HK-2 (cell line): Measurements from ENCODE around the gene MBD3.

Source experiments
- DNase-seq: peaks from one replicate; pipeline ENCODE4 v3.0.0-alpha.2; 2018; ENCODE audit not compliant: unreplicated experiment

MBD3 gene

DNA sequence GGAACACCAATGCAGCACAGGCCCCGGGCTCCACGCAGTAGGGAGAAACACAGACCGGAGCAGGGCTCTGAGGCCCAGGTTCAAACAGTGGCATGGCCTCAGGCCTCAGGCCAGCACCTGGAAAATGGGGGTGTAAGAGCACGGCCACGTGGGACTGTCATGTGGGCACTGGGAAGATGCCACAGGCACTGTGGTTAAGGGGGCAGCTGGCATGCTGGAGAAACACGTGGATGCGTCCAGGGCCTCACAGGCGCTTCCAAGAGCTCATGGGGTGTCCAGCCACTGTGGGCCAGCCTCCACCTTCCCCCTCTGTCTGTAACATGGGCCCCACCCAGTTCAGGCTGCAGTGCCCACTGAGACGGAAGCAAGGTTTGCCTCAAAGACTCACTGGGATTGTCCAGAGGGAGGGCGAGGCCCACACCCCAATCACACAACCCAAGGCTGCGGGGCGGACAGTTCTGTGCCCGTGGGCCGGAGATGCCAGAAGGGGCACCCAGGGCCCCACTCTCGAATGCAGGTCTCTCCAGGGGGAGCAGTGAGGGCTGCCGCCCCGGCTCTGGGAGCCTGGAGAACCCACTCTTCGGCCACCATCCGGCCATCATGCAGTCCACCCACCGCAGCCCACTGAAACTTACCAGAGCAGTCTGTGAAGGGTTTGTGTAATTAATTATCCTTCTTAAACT is 6.3 kb upstream of the MBD3 start:
- no peak for DNase-seq

DNA sequence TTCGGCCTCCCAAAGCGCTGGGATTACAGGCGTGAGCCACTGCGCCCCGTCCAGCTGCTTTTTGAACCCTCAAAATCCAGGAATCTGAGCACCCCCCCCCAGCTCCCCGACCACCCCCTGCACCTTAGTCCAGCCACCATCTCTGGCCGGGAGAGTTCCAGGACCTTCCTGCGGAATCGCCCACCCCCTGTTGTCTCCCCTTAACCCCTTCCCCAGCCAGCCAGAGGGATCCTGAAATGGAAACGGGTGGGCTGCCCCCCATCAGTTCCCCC is 772 bp upstream of the MBD3 start:
- DNase-seq: no peak

DNA sequence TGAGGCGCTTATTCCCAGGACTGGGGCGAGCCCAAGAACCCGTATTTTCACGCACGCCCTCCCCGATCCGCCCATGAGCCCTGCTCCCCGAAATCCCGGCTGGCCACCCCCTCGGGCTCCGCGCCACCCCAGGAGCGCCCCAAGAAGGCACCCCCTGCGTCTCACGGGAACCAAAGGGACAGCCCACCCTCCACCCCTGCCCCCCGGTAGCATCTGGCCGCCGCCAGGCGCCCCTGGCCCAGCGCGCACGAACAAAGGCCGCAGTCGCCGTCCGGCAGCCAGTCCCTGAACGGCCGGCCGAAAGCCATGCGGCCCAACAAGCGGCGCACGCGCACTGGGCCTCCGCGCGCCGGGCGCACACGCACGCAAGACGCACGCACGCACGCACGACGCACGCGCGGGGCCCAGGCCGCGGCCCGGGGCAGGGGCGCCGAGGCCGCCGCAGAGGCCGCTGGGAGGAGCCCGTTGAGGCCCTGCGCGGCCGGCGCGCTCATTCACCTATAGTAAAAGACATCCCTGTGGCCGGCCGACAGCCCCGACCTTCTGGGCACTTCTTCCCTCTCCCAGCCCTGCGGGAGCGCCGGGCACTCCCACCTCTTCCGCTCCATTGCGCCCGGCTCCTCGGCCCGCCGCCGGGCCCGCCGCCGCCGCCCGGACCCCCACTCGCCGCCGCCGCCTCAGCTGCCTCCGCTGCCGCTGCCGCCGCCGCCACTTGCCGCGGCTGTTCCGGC is 476 bp downstream of the MBD3 start:
- DNase-seq: peak; percentile 83

DNA sequence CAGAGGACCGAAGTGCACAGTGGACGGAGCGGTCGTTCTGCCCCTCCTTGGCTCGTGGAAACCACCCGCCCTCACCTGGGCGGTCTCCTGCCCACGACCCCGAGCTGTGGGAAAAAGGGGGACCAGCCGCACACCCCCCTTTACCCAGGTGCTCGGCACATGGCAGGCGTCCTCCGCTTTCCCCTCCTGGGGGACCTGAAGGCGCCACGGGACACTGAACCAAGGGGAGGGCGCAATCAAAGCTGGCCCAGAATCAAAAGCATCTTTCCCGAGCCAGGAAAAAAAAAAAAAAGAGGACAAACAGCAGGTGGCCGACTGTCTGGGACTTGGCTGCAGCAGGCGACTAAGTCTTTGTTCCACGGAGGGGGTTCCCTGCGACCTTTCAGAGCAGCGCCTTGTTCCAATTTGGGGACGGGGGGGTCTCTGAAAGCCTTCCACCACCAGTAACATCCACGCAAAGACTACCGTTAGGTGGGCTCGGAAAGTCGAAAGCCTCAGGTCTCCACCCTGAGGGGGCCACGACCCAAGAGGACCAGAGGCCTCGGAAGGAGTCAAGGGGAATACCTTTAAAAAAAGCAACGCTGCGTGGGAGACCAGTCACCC is 1.1 kb downstream of the MBD3 start:
- DNase-seq: peak; percentile 18

DNA sequence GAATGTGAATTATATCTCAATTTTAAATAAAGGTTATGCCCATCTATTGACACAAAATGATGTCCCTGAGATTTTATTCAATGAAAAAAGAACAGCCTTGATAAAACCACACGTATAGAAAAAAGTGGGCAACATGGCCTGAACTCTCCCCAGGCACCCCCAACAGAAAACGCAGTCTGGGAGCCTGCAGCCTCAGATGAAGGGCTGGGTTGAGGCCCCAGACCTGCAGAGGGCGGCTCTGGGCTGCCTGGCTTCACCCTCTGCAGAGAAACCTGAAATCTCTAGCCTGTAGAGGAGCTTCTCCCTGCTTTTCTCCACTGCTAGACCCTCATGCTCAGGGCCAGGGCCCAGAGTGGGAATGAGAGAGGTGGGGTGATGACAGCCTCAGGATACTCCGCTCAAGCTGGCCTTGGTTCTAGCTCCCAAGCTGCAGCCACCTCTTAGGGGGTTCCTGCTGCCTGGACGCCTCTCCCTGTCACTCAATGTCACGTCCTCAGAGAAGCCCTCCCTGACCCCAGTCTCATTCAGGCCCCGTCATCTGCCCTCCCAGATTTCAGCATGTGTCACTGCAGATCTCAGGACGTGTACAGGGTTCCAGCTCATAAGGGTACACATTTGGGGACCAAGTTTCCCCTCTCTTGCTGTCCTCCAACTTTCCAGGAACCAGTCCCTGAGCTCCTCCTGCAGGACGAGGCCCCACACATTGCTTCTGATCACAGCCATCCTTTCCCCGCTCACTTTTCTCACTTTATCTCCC is 1.8 kb downstream of the MBD3 start:
- peak; percentile 42 for DNase-seq

DNA sequence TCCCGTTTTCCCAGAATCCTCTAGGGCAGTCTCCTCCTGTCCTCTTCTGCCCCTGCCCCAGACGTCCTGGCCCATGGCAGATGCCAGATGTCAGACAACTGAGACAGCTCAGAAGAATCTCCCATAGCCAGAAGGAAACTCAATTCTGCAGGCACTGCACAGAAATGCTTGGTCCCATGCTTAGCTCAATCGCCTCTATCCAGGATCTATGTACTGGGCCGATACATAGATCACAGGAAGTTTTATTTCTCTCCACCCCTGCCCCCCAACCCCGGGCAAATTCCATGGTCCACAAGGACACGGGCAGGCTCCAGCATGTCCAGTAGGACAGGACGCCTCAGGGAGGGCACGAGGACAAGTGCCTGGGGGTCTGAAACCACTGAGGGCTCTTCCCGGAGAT is 4.8 kb downstream of the MBD3 start:
- no peak for DNase-seq

DNA sequence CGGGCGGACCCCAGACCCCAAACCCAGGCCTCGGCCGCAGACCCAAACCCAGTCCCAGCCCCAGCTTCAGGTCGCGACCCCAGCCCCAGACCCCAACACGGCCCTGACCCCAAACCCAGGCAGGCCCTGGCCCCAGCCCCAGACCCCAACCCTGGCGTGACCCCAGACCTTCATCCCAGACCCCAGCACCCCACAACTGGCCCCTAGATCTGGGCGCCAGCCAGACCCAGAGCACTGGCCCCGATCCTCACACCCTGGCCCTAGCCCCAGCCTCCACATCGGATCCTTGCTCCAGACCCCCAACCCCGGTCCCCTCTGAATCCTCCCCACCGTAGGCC is 7.5 kb downstream of the MBD3 start:
- no peak for DNase-seq

DNA sequence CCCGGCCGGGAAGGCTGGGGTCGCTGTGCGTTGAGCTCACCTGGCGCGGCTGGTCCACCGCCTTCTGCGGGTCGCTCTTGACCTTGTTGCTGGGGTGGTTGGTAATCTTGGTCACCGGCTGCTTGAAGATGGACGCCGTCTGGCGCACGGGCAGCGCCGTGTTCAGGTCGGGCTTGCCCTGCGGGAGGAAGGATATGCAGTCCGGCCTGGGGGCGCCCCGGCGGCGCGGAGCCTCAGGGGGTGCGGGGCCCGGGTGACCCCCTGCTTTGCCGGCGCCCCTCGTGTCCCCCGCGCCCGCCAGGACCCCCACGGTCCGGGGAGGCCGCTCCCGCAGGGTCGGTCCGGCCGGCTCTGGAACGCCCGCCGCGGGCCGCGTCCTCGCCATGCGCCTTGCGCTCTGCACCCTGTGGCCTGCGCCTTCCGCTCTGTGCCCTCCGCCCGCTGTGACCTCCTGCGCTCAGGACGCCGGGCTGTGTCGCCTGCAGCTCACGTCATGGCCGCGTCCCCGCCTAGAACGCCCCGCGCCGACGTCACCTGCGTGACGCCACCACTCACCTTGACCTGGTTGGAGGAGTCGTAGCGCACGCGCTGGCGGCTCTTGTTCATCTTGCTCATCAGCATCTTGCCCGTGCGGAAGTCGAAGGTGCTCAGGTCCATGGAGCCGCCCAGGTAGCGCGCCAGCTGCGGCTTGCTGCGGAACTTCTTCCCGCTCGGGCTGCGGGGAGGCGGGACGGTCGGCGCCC is 8.0 kb downstream of the MBD3 start:
- no peak for DNase-seq

DNA sequence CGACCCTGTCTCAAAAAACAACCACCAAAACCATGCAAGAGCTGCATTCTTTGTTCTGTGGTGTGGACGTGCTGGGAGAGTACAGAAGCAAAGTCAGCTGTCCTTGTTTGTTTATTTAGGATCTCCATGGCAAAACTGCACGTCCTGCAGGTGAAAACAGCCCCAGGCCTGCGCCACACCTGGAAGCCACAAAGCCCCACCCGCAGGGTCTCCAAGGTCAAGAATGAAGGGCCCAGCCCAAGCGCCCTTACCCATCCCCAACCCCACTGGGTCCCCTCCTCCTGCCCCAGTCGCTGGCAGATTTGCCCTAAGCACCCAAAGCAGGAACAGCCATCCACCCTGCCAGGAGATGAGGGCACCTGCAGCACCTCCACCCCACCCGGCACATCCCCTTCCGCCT is 10.5 kb downstream of the MBD3 start:
- DNase-seq: no peak

DNA sequence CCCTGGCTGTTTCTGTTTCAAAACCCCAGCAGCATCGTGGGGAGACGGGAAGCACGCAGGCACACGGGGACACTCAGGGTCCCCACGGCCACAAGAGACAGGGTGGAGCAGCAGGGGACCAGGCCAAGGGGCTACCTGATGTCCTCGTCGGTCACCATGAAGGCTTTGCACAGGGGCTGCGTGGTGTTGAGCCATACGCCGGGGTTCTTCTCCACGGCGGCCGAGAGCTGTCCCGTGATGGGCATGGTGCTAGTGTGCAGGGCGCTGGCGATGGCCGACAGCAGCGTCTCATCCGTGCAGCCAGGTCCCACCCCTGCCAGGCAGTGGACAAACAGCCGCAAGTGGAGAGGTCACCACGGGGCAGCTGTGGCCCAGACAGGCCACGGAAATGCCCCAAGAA is 11.7 kb downstream of the MBD3 start:
- no peak for DNase-seq

DNA sequence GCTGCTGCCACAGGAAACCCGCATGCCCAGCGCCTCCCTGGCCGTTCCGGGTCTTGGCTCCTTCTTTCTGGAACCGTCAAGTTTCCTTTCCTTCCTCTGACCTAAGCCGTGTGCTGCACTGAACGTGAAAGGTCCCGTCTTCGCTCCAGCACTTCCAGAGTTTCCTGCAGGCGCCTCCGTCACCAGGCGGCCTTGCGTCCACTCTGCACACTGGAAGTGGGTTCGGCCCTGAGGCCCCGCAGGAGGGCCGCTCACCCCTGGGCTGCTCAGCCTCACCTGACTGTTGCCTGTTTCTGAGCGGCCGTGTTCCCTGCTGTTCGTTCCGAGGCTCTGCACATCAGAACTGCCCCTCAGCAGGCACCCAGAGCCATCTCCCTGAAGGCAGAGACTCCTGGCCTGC is 12.3 kb downstream of the MBD3 start:
- DNase-seq: no peak

DNA sequence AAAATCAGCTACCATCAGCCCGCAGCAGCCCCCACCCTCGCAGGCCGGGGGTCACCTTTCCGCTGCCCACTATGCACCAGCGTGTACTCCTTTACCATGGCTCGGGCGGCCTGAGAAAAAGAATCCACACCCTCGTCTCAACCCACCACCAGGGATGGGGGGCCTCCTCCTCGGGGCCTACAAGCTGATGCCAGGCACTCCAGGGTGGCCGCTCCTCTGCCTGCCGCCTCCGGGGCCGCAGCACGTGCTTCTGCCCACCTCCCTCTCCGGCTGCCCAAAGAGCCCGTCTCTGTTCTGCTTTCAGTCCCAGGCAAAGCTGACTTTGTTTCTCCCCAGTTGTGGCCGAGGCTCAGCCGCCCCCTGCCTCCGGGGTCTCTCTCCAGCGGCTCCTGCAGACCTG is 13.4 kb downstream of the MBD3 start:
- DNase-seq: no peak

DNA sequence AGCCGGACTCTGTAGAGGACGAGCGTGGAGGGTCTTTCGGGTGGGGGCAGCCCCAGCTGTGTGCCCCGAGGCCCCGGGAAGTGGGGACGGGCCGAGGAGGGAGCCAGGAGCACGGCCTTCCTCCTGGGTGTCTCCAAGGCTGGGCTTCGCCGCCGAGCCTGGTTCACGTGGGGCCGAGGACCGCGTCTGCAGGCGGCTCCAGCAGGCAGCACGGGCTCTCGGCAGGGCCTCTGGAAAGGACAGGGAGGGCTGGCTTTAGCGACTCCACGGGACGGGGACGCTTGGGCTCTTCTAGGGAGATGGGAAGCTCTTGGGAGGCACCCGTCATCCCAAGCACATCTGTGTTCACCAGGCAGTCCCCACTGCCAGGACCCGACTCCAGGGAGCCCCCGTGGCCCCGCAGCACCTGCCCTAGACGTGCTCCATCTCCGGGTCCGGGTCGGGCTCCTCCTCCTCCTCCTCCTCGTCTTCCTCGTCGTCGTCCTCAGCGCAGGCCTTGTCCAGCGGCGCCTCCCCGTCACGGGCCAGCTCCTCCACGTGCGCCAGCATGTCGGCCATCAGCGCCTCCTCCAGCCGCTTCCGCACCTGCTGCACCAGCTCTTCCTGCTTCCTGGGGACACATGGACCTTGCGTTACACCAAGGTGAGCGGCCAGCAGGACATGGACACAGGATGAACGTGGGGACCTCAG is 14.6 kb downstream of the MBD3 start:
- DNase-seq: no peak

DNA sequence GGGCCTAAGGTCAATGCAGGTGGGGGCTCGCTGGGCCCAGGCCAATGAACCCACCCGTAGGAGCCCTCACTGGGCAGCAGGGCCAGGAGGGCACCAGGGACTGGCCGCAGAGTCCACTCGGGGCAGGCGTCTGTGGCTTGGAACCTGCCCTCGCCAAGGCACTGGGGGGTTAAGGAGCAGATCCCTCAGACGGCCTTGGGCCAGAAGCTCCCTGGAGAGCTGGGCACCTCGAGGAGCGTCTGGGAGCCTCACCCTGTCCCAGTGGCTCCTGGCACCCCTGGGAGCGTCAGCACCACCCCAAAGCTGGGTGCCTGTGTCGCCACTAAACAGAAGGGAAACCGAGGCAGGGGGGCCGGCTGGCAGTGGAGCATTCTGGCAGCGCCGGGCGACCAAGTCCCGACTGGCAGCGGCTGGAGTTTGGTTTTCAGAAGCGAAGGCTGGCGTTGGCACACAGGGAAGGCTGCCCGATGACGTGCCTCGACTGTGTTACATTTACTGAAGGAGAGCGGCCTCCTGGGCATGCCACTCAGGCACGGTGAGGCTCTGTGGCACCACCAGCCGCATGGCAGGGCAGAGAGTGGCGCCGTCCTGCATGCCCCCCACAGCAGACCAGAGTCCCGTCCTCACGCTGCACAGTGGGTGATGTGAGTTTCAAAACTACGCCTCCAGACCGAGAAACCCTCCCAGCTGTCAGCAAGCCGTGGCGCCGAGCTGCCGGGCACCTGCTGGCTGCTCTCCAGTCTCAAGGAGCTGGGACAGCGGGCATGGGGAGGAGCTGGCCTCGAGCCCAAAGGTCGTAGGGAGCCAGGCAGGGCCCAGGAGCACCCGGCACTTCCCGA is 15.4 kb downstream of the MBD3 start:
- DNase-seq: no peak

DNA sequence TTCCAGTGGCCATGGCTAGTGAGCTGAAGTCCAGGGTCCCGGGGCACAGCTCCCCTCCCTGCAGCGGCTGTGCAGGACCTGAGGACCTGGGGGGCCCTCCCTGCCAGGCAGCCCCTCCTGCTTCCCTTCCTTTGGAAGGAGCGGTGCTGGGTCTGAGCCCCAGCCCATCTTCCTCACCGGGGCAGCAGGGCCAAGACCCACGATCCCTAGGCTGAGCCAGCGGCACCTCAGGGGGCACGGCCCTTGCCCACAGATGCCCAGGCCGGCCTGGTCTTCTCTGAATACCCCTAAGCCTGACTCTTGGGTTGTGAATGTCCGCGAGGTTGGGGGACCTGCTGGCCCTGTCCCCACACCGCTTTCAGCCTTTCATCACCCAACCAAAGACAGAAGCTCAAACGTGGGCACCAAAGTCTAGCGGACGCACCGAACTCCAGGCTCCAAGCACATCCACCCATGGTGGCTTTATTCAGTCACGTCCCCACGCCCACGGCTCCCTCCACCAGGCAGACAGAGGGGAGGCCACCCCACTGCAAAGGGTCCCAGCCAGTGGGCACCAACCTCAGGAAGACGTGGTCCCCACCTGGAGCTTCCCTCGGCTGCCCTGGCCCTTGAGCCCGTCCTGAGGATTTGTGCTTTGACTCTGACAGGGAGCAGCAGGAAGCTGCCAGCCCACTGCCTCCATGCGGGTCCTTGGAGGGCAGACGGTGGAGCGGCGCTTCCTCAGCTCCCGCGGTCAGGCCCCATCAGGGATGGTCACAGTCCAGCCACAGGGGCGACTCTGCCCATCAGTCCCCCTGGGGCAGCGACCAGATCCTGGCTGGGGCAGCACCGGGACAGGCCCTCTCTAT is 16.2 kb downstream of the MBD3 start:
- DNase-seq: no peak

DNA sequence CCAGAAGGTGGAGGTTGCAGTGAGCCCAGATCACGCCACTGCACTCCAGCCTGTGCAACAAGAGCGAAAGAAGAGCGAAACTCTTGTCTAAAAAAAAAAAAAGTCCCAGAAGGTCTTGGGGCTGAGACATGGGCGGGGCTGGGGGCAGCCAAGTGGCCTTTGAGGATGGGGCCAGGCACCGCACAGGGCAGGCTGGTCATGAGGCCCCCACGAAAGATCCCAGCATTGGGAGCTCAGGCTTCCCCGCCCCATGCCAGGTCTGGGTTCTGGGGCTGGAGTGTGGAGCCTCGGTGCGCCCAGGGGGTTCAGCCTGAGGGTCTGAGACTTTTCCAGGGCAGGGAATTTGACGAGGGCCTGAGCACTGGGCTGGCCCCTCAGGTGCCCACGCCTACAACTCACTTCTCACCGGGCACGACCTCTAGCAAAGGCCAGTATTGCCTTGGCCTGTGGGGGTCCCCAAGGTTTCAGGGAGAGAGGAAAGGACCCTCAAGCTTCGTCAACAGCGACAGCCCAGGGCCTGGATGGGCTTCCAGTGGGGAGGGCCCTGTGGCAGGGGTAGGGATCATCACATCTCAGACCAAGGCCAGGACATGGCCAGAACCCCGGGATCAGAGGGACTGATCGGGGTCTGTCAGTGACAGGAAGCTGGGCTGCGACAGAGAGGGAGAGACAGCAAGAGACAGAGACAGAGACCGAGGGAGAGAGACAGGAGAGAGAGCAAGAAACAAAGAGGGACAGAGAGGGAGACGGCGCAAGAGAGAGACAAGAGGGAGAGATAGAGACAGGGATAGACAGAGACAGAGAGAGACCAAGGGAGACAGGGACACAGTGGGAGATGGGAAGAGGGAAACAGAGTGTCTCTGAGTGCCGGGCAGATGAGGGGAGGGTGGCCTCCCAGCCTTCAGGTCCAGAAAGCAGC is 17.1 kb downstream of the MBD3 start:
- no peak for DNase-seq

DNA sequence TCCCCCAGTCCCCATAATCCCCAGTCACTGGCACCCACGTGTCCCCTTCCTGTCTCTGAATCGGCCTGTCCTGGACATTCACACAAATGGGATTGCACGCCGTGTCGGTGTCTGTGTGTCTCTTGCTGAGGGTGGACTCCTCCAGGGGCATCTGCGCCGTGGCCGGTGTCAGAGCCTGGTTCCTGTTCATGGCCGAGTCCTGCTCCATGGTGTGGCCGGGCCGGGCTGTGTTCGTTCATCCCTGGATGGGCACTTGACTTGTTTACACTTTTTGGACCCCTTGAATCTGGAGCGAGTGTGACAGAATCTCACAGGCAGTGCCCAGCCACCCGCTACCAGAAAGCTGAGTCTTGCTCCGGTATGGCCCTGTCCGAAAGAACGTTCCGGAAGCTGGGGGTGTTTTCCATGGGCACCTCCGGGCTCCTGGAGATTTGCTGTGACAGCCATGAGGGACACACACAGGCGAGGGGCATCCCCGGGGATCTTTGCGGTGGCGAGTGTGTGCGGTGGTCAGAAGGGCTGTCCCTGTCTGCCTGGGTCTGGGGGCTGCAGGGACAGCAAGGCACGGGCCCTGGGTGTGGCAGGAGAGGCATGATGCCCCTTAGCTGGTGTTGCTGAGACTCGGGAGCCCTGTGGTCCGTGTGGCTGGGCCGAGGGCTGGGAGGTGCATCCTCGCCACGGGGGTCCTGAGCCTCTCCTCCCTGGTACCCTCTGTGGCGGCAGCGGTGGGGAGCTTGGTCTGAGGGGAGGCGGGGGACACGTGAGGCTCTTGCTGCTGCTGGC is 18.1 kb downstream of the MBD3 start:
- DNase-seq: no peak

DNA sequence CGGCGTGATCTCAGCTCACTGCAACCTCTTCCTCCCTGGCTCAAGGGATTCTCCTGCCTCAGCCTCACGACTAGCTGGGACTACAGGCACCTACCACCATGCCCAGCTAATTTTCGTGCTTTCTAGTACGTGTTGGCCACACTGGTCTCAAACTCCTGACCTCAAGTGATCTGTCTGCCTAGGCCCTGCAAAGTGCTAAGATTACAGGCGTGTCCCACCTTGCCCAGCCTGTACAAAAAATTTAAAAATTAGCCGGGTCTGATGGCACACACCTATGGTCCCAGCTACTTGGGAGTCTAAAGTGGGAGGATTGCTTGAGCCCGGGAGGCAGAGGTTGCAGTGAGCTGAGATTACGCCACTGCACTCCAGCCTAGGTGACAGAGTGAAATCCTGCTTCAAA is 19.9 kb downstream of the MBD3 start:
- DNase-seq: no peak
